ENCODE results near the gene PRICKLE4. TPM values are rescaled to one million over a fixed set of nuclear protein-coding genes. Genes with fewer than 3 reads are reported as not detected.

Gene PRICKLE4, protein sequence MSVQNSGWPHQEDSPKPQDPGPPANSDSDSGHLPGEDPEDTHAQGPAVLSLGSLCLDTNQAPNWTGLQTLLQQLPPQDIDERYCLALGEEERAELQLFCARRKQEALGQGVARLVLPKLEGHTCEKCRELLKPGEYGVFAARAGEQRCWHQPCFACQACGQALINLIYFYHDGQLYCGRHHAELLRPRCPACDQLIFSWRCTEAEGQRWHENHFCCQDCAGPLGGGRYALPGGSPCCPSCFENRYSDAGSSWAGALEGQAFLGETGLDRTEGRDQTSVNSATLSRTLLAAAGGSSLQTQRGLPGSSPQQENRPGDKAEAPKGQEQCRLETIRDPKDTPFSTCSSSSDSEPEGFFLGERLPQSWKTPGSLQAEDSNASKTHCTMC
- 1 to 10 TPM; 3.1 to 4.6 TPM for total RNA-seq

DNA sequence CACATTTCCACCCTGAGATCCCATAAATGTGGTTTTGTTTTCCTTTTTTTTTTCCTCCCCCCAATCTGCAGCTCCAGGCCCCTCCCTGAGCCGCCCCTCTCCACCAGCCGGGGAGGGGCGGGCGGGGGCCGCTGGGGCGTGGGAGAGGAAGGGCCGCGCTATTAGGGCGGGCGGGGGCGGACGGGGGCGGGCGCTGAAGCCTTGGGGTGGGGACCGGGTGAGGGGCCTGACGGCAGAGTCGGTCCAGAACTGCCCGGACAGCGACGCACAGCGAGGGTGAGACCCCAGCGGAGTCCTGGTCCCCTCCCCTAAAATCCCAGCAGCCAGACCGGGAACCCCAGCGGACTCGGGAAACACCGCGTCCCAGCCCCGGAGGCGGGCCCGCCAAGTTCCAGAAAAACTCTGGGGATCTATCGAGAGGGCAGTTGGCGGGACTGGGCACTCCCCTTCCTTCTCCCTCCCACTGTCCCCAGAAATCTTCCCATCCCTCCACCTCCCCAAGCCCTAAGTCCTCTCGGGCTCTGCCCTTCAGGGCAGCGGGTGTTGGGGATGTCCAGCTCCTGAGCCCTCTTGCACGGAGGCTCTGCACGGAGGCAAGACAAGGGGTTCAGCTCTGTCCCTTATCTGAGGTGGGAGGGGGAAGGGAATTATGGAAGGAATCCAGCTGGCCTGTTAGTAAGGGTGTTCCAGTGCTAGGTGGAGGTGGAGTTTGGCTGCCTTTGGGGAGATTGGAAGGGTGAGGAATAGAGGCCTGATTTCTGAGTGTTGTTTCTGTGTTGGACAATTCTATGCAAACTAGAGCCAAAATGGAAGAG is at the start of gene PRICKLE4:
TSS of gene PRICKLE4 (plus strand) at position 232 of the 815 bp plus-strand sequence. CDS start 2,692 bp downstream, outside the sequence.
- peak within 1 kb of the TSS; percentile 41 to 63 for H3K27ac ChIP-seq
- no peak for ATAC-seq (ENCODE audit: insufficient number of reproducible peaks, low FRiP score, low read depth)
- H3K4me1 ChIP-seq (ENCODE audit: control insufficient read depth in 1 of 2, low read depth in 2 of 2), result peaks cover 12 to 30% of the 10 kb centered on the region in 2 donors
- peak within 1 kb of the TSS; percentile 81 for H3K4me3 ChIP-seq
- no peaks in the 10 kb centered on the region for H3K36me3 ChIP-seq
- DNase-seq (ENCODE audit: low spot score), result no peak
- no peaks in the 10 kb centered on the region for H3K27me3 ChIP-seq (replicated peaks; ENCODE audit: insufficient read depth)
- TF ChIP-seq, protein P1, sequence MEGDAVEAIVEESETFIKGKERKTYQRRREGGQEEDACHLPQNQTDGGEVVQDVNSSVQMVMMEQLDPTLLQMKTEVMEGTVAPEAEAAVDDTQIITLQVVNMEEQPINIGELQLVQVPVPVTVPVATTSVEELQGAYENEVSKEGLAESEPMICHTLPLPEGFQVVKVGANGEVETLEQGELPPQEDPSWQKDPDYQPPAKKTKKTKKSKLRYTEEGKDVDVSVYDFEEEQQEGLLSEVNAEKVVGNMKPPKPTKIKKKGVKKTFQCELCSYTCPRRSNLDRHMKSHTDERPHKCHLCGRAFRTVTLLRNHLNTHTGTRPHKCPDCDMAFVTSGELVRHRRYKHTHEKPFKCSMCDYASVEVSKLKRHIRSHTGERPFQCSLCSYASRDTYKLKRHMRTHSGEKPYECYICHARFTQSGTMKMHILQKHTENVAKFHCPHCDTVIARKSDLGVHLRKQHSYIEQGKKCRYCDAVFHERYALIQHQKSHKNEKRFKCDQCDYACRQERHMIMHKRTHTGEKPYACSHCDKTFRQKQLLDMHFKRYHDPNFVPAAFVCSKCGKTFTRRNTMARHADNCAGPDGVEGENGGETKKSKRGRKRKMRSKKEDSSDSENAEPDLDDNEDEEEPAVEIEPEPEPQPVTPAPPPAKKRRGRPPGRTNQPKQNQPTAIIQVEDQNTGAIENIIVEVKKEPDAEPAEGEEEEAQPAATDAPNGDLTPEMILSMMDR (IDR thresholded peaks at IDR 0.05), result no peak
- H3K9me3 ChIP-seq, result no peaks in the 10 kb centered on the region

DNA sequence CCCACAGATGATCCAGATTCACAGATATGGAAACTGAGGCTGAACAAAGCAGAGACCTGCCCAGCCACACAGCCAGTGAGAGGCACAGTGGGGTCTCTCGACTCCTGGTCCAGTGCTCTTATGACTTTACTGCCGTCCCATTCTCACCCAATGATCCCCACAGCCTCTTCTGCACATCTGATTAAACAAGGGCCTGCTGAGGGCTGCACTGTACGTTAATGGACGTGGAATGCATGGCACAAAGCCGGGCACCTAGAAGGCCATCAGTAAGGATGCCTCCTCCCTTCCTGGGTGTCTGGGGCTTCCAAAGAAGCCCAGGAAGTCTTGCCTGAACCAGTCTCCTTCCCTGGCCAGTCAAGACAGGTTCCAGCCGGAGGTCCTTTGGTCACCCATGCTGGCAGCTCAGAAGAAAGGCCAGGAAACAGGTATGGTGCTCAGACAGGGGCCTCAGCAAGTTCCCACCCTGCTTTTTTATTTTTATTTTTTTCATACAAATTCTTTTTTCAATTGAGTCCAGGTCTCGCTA is 49.0 kb upstream of the PRICKLE4 start:
- H3K4me1 ChIP-seq (ENCODE audit: control insufficient read depth in 1 of 2, low read depth in 2 of 2), result peaks cover 24 to 47% of the 10 kb centered on the region in 2 donors

DNA sequence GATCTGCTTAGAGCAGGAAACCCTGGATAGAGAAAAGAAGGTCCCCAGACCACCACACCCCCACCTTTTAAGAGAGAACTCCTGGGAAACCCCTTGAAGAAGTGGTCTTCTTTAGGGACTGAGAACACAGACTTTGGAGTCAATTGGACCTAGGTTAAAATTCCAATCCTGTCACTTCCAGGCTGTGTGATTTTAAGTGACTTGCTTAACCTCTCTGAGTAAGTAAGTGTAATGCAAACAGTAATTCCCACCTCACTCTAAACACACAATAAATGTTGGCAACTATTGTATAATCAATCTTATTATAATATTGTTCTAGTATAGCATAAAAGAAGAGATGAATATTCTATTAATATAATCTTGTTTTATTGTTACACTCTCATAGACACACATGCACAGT is 48.4 kb upstream of the PRICKLE4 start:
- no peak for DNase-seq (ENCODE audit: low spot score)
- TF ChIP-seq, protein P1 (IDR thresholded peaks at IDR 0.05), result no peak
- ATAC-seq (ENCODE audit: insufficient number of reproducible peaks, low FRiP score, low read depth), result no peak
- Histone ChIP-seq H3K9me3 (no peaks in the 10 kb centered on the region), H3K27me3 (replicated peaks; ENCODE audit: insufficient read depth) (no peaks in the 10 kb centered on the region), H3K27ac (no peak overlapping the region), H3K4me3 (no peak overlapping the region), H3K36me3 (no peaks in the 10 kb centered on the region), H3K4me1 (ENCODE audit: control insufficient read depth in 1 of 2, low read depth in 2 of 2) (peaks cover 24 to 47% of the 10 kb centered on the region in 2 donors)

More for the DNA sequence above, 49.0 kb upstream of the PRICKLE4 start:
- ATAC-seq (ENCODE audit: insufficient number of reproducible peaks, low FRiP score, low read depth), result no peak
- no peak overlapping the region for H3K27ac ChIP-seq
- no peaks in the 10 kb centered on the region for H3K36me3 ChIP-seq
- no peak overlapping the region for H3K4me3 ChIP-seq
- TF ChIP-seq, protein P1 (IDR thresholded peaks at IDR 0.05), result no peak
- no peak for DNase-seq (ENCODE audit: low spot score)
- H3K9me3 ChIP-seq, result no peaks in the 10 kb centered on the region
- H3K27me3 ChIP-seq (replicated peaks; ENCODE audit: insufficient read depth), result no peaks in the 10 kb centered on the region

DNA sequence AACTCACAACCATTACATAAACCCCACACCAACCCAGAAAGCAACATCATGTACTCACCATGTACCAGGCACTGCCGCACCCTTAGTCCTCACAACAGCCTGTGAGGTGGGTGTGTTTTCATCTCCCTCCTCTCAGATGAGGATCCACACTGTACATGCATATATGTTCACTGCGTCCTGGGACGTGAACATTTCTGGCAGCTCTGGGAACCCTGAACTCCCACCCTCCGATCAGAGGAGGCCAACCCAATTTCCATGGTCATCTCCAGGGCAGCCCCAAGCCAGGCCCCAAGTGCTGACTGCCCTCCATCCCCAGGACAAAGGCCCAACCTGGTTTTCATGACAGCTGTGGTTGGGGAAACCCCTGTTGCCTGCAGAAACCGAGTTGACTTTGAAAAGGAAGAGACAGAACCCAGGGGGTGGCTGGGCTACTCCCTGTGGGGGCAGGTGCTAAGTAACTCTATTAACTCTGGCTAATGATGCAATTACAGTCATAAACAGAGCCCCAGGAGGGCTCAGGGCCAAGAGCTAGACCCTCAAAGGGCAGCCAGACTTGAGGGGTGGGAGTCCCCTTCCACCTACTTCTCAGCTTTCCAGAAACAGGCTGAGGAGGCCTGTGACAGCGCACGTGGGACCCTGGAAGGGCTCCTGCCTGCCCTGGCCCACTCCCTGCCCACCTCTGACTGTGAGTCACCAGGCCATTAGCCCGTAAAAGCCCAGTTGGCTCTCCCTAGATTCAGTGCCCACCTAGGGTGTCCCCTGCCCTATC is 47.8 kb upstream of the PRICKLE4 start:
- DNase-seq (ENCODE audit: low spot score) (no peak), ATAC-seq (ENCODE audit: insufficient number of reproducible peaks, low FRiP score, low read depth) (no peak)
- H3K4me1 ChIP-seq (ENCODE audit: control insufficient read depth in 1 of 2, low read depth in 2 of 2), result peaks cover 24 to 47% of the 10 kb centered on the region in 2 donors

More for the DNA sequence above, 47.8 kb upstream of the PRICKLE4 start:
- TF ChIP-seq, protein P1 (IDR thresholded peaks at IDR 0.05), result no peak
- H3K4me3 ChIP-seq, result peak overlapping the region; percentile 97
- peak overlapping the region; percentile 92 to 94 for H3K27ac ChIP-seq
- H3K27me3 ChIP-seq (replicated peaks; ENCODE audit: insufficient read depth), result no peaks in the 10 kb centered on the region
- H3K36me3 ChIP-seq, result no peaks in the 10 kb centered on the region
- H3K9me3 ChIP-seq, result no peaks in the 10 kb centered on the region
